Ovary (tissue), 3 donors: ENCODE measurements around the gene EFNB3.
A peak's percentile ranks its signal among the peaks of the same experiment; 100 is the strongest.

Experiments
- CTCF ChIP-seq, 3 donors: fragments of 450-650 bp in 2 of 3; fragments of 200-600 bp in 1 of 3; IDR thresholded peaks; one replicate each; pipeline versions ENCODE4 v1.5.1 to v1.8.0; 2016 to 2022; ENCODE audit warnings: antibody characterized with exemption in 3 of 3, mild to moderate bottlenecking in 1 of 3
- EP300 ChIP-seq: sonication (generic); formaldehyde crosslinking; IDR thresholded peaks from one replicate; pipeline ENCODE4 v1.6.1; 2017; ENCODE audit warnings: antibody characterized with exemption
- POLR2A ChIP-seq: fragments of 450-650 bp; IDR thresholded peaks from one replicate; pipeline ENCODE4 v1.6.1; 2017; ENCODE audit warnings: antibody characterized with exemption, mild to moderate bottlenecking, moderate library complexity
- donor health status: DM: no; HTN: no; CAD: no.

DNA sequence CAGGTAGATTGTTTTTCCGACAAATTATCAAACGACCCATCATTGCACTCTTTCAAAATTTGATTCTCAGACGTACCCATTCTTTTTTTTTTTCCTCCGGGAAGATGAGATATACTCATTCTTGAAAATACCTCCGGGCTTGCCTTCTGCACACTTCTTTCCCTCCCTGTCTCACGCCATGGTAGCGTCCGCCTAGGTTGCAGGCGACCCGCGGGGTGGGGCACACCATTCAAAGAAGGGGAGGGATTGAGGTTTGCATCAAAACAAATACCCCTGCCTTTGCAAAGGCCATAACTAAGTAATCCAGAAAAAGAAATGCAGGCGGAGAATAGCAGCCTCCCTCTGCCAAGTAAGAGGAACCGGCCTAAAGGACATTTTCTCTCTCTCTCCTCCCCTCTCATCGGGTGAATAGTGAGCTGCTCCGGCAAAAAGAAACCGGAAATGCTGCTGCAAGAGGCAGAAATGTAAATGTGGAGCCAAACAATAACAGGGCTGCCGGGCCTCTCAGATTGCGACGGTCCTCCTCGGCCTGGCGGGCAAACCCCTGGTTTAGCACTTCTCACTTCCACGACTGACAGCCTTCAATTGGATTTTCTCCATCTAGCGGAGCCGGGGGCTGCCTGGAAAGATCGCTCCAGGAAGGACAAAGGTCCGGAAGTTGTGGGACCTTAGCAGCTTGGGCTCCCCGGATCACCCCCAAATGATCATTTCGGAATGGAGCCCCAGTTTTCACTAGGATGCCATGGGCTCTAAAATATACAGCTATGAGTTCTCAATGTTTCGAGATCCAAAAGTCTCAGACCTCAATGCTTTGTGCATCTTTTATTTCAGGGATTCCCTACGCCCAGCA is 18.6 kb upstream of the EFNB3 start:
- TF ChIP-seq CTCF (IDR thresholded peaks at IDR 0.05) = peak in 2 of 3 donors; percentile 18 to 19
- TF ChIP-seq POLR2A = peak; percentile 86
- no peak for TF ChIP-seq EP300
